Prostate gland (tissue), 2 donors: ENCODE data around the gene ZNF22. TPM values are rescaled to one million over a fixed set of nuclear protein-coding genes. Genes with fewer than 3 reads are reported as not detected.

Experiments
- DNase-seq: peaks from one replicate; pipeline ENCODE4 v3.0.0-alpha.2; 2019; ENCODE audit warnings: low spot score
- H3K27ac ChIP-seq, 2 donors: fragments of 200-600 bp; sonication (generic); 2 replicates each; pipeline ENCODE4 v1.5.1; 2017 to 2019
- H3K27me3 ChIP-seq: fragments of 200-600 bp; sonication (generic); replicated peaks from 2 replicates; pipeline ENCODE4 v1.5.1; 2019; ENCODE audit not compliant: insufficient read depth
- H3K36me3 ChIP-seq, 2 donors: fragments of 200-600 bp; sonication (generic); 1 replicate in 1 of 2; 2 replicates in 1 of 2; pipeline versions ENCODE4 v1.5.1 to v1.8.1; 2017 to 2019
- H3K4me1 ChIP-seq: fragments of 200-600 bp; sonication (generic); replicated peaks from 2 replicates; pipeline ENCODE4 v1.5.1; 2019
- H3K4me3 ChIP-seq, 2 donors: fragments of 200-600 bp; sonication (generic); 2 replicates each; pipeline ENCODE4 v1.5.1; 2017 to 2019
- H3K9me3 ChIP-seq: fragments of 200-600 bp; sonication (generic); 2 replicates; pipeline ENCODE4 v1.5.1; 2017
- CTCF ChIP-seq, 4 experiments: fragments of 200-600 bp in 2 of 4; fragments of 450-650 bp in 2 of 4; sonication (generic) in 2 of 4; IDR thresholded peaks; 1 replicate in 3 of 4; 2 replicates in 1 of 4; pipeline ENCODE4 v1.5.1; 2016 to 2019; ENCODE audit warnings: antibody characterized with exemption in 4 of 4, mild to moderate bottlenecking in 2 of 4, moderate library complexity in 2 of 4
- POLR2A ChIP-seq: fragments of 450-650 bp; IDR thresholded peaks from one replicate; pipeline ENCODE4 v1.6.1; 2016; ENCODE audit warnings: antibody characterized with exemption, mild to moderate bottlenecking
- POLR2AphosphoS5 ChIP-seq: sonication (generic); formaldehyde crosslinking; IDR thresholded peaks from one replicate; pipeline ENCODE4 v1.6.1; 2017; ENCODE audit warnings: antibody characterized with exemption
- WGBS: methylation state at CpG from one replicate; pipeline ENCODE4 v1.1.5; 2018; 5-methylcytosine and 5-hydroxymethylcytosine counted together
- intact Hi-C: fragments of 100-400 bp; cut with DNase I; formaldehyde crosslinking; loops from one replicate; pipeline ENCODE4 v1.14.2; 2022
- total RNA-seq, 2 donors: library from RNA; depleted of rRNA; stranded (reverse); fragments of >200 nt; gene quantifications; one replicate each; pipeline ENCODE4 v1.1.0, GENCODE V29; 2016

ZNF22 gene
- total RNA-seq, 2 donors from 2014 or later, result 15.8 to 24.2 TPM

GRCh38 chr10:45044290-45044689 lies 43.6 kb downstream of the ZNF22 start:
- Histone ChIP-seq H3K9me3 (no peaks in the 10 kb centered on the region), H3K27me3 (no peaks in the 10 kb centered on the region), H3K4me3 (no peak overlapping the region), H3K4me1 (no peaks in the 10 kb centered on the region), H3K36me3 (no peaks in the 10 kb centered on the region), H3K27ac (no peak overlapping the region)
- 50% methylated on average over 7 of the region's 7 CpGs for WGBS
- intact Hi-C loops, result no loop called here
- no peak for DNase-seq
- TF ChIP-seq POLR2AphosphoS5 (no peak), CTCF (IDR thresholded peaks at IDR 0.05) (no peak), POLR2A (no peak)

- H3K27ac ChIP-seq, result no peak overlapping the region
- no peaks in the 10 kb centered on the region for H3K36me3 ChIP-seq
- H3K27me3 ChIP-seq, result no peaks in the 10 kb centered on the region
- H3K9me3 ChIP-seq, result no peaks in the 10 kb centered on the region
- no peak for DNase-seq
- TF ChIP-seq CTCF (IDR thresholded peaks at IDR 0.05), result no peak
- no peak for TF ChIP-seq POLR2AphosphoS5
- TF ChIP-seq POLR2A, result no peak
- intact Hi-C loops, result no loop called here
- H3K4me3 ChIP-seq, result no peak overlapping the region
- H3K4me1 ChIP-seq, result no peaks in the 10 kb centered on the region
- 57% methylated on average over 4 of the region's 4 CpGs for WGBS
These were observed 50.0 kb downstream of the ZNF22 start for GRCh38 chr10:45050551-45051235.

- Histone ChIP-seq H3K27ac (no peak overlapping the region), H3K27me3 (no peaks in the 10 kb centered on the region), H3K4me3 (no peak overlapping the region), H3K4me1 (no peaks in the 10 kb centered on the region), H3K36me3 (no peaks in the 10 kb centered on the region), H3K9me3 (no peaks in the 10 kb centered on the region)
- no peak for DNase-seq
- intact Hi-C loops, result no loop called here
- WGBS, result 59% methylated on average over 1 of the region's 1 CpG
- TF ChIP-seq POLR2AphosphoS5, result no peak
- TF ChIP-seq CTCF (IDR thresholded peaks at IDR 0.05), result no peak
- no peak for TF ChIP-seq POLR2A
These were observed 52.0 kb downstream of the ZNF22 start for GRCh38 chr10:45052700-45053099.

GRCh38 chr10:45053569-45054100 lies 52.9 kb downstream of the ZNF22 start:
- 97% methylated on average over 1 of the region's 1 CpG for WGBS
- intact Hi-C loops, result no loop called here
- H3K27ac ChIP-seq, result no peak overlapping the region
- H3K9me3 ChIP-seq, result no peaks in the 10 kb centered on the region
- TF ChIP-seq POLR2A (no peak), CTCF (IDR thresholded peaks at IDR 0.05) (no peak), POLR2AphosphoS5 (no peak)
- DNase-seq, result no peak
- no peak overlapping the region for H3K4me3 ChIP-seq
- no peaks in the 10 kb centered on the region for H3K27me3 ChIP-seq
- H3K4me1 ChIP-seq, result no peaks in the 10 kb centered on the region
- H3K36me3 ChIP-seq, result no peaks in the 10 kb centered on the region

Other genes with a start within 250 kb of the ZNF22 start
- 1 to 10 TPM in 1 of 2 donors, not detected in 1; 1.6 TPM for gene TMEM72, start 89.6 kb upstream of the ZNF22 start, total RNA-seq
- gene RASSF4, start 41.1 kb upstream of the ZNF22 start, total RNA-seq, result 10 to 100 TPM in 1 of 2 donors, 1 to 10 TPM in 1; 6.1 to 31.0 TPM
- 100 to 1,000 TPM in 1 of 2 donors, 10 to 100 TPM in 1; 27.2 to 144 TPM for gene DEPP1, start 22.1 kb upstream of the ZNF22 start, total RNA-seq